ENCODE results near the gene RPS29.
"Not testable (repeated sequence)": the region's sequence is repeated elsewhere in the genome, so short reads cannot be mapped to it uniquely, and the experiment has no call there.

RPS29 gene

DNA sequence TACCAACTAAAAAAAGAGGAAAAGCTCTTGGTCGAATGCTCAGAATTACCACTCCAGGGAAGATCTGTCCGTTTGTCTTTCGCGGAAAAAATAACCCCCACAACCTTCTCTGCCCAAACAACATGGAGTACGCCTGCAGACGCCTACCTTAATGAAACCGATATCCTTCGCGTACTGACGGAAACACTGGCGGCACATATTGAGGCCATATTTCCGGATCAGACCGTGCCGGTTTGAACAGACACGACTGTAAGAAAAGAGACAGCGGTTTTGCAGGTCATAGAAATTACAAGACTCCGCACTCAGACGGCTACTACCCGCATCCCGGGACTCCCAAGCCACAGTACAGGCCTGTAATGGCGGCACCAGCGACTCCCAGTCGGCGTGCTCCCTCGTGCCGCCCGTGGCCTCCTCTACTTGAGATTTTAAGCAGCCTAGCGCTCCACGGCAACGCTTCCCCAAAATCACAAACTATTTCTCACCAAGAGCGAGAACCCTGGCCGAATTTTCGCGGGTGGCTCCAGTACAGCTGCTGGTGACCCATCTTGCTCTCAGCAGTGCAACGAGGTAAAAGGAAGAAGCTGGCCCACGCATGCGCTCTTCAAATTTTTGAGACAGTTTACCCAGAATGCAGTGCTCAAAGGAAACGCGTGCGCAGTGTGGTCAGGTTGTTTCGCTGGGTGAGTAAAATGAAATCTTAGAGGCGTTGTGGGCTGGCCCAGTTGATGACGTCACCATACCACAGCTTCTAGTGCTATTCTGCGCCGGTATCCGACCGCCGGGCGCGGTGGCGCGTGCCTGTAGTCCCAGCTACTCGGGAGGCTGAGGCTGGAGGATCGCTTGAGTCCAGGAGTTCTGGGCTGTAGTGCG is at the start of gene RPS29:
TSS of gene RPS29 (minus strand) at position 578 of the 870 bp plus-strand sequence. CDS start at position 544, 34 bp downstream.
- peak; percentile 96 to 100 for DNase-seq (ENCODE audit: low read depth in 2 of 2)

DNA sequence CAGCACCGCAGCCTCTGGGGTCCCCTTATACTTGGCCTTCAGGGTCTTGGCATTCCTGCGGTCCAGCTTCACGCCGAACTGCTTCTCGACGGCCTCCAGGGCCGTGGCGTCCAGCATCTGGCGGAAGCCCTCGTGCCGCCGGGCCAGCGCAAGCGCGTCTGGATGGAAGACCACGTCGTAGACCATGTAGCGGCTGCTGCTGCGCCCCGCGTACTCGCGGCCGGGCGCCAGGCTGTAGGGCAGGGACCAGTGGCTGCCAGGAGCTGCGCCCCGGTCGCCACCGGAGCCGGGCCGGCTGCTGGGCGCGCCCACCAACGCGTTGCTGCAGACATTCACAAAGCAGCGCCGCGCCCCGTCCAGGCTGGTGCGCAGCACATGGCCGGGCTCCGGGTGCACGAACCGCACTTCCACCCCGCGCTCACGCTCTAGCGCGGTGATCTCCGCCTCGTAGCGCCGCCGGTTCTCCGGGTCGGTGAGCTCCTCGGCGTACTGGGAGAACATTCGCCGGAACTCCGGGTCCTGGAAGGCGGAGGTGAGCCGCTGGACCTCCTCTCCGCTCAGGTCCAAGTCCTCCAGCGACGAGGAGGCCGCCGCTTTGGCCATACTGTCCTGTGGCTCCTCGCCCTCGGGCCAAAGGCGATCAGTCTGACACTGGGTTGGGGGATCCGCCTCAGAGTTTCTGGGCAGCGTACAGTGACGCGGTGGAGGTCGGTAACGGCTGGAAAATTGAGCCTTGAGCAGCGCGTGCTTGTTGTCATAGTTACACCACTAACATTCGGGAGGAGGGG is 48.6 kb upstream of the RPS29 start, which contains the start of gene DNAAF2:
TSS of gene DNAAF2 (minus strand) at position 698 of the 788 bp plus-strand sequence. CDS start at position 603, 95 bp downstream.
- peak; percentile 29 to 40 for DNase-seq (ENCODE audit: low read depth in 2 of 2)

DNA sequence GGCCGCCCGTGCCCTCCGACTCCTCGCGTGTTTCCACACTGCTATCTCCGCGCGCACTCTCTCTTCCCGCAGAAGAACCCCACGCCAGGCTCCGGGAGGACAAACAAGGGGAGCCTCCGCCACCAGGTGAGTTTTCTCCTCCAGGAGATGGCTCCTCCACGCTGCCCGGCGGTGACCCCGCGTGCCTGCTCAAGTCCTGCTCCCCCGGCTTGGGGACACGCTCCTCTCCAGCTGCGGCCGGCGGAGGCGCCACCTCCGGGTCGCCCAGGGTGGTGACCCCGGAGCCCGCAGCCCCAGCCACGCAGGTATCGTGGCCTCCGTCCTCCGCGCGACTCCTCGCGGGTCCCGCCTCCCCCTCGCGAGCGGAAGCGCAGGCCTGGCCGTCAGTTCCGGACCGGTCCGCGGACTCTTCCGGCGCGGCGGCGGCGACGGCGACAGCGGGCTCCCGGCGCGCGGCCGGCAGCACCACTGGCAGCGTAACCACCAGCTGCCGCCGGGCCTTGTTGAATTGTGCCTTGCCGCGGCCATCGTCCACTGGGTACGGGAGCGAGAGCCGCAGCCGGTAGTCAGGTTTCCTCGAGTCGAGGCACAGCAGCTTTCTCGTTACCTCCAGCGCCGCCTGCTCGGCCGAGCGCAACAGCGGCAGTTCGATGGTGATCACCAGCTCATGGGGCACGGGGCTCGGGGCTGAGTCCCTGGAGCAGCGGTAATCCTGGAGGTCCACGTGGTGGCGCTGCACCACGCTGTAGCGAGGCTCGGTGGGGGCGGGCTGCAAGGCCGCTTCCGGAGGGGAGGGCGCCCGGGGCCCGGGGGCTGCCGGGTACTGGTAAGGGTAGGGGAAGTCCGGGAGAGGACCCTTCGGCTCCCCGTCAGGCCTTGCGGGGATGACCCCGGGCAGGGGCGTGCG is 47.7 kb upstream of the RPS29 start:
- DNase-seq (ENCODE audit: low read depth in 2 of 2): peak; percentile 88 to 93

DNA sequence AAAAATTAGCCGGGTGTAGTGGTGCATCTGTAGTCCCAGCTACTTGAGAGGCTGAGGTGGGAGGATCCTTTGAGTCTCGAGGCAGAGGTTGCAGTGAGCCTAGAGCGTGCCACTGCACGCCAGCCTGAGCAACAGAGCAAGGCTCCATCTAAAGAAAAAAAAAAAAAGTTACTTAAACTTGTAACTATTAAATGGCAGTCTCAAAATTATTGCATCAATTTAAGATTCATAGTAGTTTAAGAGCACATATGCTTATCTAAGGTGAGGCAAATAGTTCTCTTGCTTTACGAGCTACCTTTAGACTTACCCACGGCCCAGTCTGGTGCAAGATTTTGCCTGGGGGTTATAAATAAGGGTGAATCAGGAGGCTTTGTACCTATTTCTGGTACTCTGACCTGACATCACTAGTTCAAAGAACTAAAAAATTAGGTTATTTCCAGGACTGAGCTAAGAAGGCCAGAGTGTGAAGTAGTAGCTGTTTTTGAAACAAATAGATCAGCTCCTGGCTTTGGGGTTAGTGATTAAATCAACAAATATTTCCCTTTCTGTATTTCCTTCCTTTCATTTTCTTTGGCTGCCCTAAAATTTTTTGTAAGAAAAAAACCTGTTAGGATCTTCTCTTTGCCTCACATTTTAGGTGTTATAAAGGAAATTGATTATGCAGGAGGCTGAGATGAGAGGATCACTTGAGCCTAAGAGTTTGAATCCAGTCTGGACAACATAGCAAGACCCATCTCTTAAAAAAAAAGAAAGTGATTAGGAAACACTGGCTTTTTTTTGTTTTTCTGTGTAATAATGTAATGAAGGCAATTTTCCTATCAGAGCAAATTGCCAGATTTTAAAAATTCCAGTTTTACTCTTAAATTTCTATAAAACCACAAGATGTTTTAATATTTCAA is 38.0 kb upstream of the RPS29 start:
- DNase-seq (ENCODE audit: low read depth in 2 of 2): no peak

DNA sequence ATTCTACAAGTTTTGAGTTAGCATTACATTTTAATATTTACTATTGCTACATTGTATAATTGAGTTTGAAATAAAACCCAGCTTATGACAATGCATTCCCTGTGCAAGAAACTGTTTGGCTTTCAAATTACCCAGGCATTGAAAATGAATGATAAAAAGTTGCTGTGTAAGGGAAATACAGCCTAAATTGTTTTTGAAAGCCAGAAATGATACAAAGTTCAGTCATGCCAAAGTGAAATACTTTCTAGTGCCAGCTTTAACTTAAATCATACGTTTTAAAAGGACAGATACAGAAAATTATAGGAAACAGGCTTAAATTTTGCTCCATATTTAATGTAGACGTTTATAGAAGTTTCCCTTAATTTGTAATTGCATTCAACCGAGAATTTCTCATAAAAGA is 37.2 kb upstream of the RPS29 start:
- no peak for DNase-seq (ENCODE audit: low read depth in 2 of 2)

DNA sequence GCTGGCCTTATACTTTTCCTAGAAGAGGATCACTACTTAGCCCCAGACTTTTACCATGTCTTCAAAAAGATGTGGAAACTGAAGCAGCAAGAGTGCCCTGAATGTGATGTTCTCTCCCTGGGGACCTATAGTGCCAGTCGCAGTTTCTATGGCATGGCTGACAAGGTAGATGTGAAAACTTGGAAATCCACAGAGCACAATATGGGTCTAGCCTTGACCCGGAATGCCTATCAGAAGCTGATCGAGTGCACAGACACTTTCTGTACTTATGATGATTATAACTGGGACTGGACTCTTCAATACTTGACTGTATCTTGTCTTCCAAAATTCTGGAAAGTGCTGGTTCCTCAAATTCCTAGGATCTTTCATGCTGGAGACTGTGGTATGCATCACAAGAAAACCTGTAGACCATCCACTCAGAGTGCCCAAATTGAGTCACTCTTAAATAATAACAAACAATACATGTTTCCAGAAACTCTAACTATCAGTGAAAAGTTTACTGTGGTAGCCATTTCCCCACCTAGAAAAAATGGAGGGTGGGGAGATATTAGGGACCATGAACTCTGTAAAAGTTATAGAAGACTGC is 35.9 kb upstream of the RPS29 start:
- DNase-seq (ENCODE audit: low read depth in 2 of 2): no peak

DNA sequence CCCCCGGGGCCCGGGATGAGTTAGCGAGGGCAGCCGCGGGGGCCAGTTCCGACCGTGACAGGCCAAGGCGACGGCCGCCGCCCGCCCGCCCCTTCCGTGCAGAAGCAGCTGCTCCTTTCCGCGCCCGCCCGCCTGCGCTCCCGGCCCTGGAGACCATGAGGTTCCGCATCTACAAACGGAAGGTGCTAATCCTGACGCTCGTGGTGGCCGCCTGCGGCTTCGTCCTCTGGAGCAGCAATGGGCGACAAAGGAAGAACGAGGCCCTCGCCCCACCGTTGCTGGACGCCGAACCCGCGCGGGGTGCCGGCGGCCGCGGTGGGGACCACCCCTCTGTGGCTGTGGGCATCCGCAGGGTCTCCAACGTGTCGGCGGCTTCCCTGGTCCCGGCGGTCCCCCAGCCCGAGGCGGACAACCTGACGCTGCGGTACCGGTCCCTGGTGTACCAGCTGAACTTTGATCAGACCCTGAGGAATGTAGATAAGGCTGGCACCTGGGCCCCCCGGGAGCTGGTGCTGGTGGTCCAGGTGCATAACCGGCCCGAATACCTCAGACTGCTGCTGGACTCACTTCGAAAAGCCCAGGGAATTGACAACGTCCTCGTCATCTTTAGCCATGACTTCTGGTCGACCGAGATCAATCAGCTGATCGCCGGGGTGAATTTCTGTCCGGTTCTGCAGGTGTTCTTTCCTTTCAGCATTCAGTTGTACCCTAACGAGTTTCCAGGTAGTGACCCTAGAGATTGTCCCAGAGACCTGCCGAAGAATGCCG is 35.1 kb upstream of the RPS29 start:
- peak in 1 of 2 experiments; percentile 52 for DNase-seq (ENCODE audit: low read depth in 2 of 2)

DNA sequence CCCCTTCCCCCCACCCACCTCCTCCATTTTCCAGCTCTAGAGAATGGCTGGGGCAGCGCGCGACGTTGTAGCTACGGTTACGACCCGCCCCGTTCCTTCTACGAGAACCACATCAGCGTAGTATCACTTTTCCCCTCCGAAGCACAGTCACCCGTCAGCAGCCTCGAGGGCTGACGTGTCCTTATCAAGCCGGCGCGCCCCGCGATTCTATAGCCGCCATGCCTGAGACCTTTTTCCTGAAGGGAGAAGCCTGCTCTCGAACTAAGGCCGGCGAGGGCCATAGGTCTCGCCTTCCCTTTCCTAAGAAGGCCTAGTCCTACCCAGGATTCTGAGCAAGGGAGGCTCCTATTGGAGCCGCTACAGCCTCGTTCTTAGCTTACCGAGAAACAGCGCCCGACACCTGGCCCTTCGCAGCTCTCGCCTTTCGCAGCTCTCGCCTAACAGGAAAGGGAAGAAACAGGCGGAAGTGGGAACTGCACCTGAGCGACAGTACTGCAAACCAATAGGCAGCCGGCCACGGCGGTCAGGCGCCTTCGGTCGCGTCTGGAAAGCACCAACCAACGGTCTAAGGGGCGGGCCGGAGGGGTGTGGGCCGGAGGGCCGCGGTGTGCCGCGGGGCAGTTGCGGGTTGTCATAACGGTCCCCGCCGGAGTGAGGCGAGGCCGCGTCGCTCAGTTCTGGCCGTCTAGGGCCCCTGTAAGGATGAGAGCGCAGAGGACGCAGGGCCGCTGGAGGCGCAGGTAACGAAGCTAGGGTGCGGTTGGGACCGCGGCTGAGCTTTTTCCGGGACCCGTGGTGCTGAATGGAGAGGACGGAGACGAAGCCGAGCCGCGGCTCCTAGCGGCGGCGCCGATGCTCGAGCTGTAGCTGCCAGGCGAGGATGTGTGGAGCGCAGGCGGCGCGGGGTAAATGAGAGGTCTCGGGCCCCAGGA is 34.3 kb upstream of the RPS29 start, which contains the start of the genes MGAT2 and RPL36AL:
TSS of gene MGAT2 (plus strand) at position 618 of the 932 bp plus-strand sequence. CDS start 470 bp downstream, outside the sequence.
TSS of gene RPL36AL (minus strand) at position 445 of the 932 bp plus-strand sequence. CDS start 1,522 bp downstream, outside the sequence.
- peak; percentile 91 to 93 for DNase-seq (ENCODE audit: low read depth in 2 of 2)

DNA sequence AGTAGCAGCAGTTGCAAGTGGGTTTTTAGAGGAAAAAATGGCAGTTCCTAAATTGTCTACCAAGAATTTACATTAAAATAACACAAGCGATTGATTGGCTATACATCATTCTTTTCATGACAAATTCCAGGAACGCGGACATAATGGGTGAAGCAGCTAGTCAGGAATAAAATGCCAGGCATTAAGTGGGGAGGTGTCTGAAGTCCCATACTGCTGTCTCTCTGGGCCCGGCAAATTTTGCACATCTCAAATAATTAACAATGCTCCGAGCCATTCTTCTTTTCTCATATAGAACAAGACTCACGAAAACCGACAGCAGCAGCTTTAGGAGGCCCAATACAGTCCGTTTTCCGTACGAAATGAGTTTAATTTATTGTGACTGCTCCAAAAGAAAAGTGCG is 33.5 kb upstream of the RPS29 start:
- DNase-seq (ENCODE audit: low read depth in 2 of 2): no peak

DNA sequence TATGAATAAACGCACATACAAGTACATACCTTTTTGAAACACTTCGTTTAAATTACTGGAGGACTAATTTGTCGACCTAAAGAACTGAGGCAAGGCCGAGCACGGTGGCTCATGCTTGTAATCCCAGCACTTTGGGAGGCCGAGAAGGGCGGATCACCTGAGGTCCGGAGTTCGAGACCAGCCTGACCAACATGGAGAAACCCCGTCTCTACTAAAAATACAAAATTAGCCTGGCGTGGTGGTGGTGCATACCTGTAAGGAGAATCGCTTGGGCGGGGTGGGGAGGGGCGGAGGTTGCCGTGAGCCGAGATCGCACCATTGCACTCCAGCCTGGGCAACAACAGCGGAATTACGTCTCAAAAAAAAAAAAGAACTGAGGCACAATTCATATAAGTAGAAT is 33.1 kb upstream of the RPS29 start:
- not testable (repeated sequence) for DNase-seq (ENCODE audit: low read depth in 2 of 2)

DNA sequence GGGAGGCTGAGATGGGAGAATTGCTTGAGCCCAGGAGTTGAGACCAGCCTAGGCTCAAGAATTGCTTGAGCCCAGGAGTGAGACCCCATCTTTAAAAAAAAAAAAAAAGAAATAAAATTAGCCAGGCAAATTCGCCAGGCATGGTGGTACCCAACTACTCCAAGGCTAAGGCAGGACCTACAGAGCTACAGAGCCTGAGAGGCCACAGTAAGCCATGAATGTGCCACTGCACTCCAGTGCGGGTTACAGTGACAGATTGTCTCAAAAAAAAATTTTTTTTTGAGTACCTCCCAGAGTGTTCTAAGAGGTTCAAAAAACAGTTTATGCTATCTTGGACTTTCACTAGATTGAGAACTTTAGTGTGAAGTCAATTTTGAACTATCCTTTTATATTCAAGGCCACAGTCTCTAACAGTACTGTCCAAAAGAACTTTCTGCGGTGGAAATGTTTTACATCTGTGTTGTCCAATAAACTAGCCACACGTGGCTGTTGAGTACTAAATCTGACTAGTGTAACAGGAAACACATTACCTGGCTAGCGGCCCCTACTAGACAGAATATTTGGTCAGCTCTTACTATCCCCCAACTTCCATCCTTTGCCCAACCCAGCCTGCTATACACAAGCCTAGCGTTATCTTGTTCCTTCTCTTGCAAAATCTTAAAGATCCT is 31.8 kb upstream of the RPS29 start:
- DNase-seq (ENCODE audit: low read depth in 2 of 2): no peak

DNA sequence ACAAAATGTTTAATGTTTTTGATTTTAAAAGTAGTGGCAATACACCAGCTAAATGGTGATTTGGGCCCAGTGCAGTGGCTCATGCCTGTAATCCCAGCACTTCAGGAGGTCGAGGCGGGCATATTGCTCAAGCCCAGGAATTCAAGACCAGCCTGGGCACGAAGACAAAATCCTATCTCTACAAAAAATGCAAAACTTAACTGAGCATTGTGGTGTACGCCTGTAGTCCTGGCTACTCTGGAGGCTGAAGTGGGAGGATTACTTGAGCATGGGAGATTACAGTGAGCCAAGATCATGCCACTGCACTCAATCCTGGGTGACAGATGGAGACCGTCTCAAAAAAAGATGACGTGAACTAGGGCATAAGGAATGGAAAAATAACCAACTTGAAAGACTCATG is 29.6 kb upstream of the RPS29 start:
- DNase-seq (ENCODE audit: low read depth in 2 of 2): no peak

DNA sequence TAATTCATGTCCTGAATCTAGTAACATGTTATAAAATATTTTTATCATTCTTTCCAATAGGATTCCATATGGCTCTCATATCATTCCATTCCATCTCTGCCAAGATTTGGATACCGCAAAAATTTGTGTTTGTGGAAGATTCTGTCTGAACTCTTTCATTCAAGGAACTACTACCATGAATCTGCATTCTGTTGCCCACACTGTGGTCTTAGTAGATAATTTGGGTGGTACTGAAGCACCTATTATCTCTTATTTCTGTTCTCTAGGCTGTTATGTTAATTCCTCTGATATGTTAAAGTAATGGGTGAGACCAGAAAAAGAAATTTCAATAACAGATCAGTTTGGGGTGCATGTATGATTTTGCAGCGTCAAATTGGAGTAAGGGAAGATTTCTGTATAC is 28.0 kb upstream of the RPS29 start:
- DNase-seq (ENCODE audit: low read depth in 2 of 2): no peak

DNA sequence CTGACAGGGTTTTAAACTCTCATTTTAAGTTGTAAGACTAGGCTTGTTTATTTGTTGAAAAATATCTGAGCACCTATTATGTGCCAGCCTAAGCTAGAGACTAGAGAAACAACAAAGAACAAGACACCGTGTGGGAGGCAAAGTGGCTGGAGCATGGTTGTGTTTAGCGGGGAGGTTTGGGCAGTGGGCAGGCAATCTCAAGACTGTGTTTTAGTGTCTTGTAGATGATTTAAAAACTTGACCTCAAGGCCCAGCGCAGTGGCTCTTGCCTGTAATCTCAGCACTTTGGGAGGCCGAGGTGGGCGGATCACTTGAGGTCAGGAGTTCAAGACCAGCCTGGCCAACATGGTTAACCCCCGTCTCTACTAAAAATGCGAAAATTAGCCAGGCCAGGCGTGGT is 26.5 kb upstream of the RPS29 start:
- no peak for DNase-seq (ENCODE audit: low read depth in 2 of 2)

DNA sequence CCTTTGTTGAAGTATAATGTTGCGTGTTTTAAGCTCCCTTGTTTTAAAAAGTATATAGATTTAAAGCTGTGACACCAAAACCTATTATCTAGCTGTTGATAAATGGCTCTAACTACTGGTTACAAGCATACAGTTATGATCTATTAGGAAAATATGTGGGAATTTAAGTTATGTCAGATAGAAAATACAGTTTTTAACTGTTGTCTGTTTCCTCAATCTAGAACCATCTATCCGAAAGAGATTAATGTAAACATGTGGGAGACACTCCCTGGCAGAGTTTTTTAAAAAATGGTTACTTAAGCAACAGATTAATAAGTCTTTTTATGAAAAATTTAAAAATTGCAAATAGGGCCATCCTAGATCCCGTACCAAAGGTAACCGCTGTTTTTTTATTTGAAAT is 26.1 kb upstream of the RPS29 start:
- no peak for DNase-seq (ENCODE audit: low read depth in 2 of 2)

DNA sequence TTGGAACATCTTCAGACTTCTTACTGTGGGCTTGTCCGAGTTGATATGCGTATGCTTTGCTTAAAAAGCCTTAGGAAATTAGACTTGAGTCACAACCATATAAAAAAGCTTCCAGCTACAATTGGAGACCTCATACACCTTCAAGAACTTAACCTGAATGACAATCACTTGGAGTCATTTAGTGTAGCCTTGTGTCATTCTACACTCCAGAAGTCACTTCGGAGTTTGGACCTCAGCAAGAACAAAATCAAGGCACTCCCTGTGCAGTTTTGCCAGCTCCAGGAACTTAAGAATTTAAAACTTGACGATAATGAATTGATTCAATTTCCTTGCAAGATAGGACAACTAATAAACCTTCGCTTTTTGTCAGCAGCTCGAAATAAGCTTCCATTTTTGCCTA is 21.4 kb upstream of the RPS29 start:
- no peak for DNase-seq (ENCODE audit: low read depth in 2 of 2)

DNA sequence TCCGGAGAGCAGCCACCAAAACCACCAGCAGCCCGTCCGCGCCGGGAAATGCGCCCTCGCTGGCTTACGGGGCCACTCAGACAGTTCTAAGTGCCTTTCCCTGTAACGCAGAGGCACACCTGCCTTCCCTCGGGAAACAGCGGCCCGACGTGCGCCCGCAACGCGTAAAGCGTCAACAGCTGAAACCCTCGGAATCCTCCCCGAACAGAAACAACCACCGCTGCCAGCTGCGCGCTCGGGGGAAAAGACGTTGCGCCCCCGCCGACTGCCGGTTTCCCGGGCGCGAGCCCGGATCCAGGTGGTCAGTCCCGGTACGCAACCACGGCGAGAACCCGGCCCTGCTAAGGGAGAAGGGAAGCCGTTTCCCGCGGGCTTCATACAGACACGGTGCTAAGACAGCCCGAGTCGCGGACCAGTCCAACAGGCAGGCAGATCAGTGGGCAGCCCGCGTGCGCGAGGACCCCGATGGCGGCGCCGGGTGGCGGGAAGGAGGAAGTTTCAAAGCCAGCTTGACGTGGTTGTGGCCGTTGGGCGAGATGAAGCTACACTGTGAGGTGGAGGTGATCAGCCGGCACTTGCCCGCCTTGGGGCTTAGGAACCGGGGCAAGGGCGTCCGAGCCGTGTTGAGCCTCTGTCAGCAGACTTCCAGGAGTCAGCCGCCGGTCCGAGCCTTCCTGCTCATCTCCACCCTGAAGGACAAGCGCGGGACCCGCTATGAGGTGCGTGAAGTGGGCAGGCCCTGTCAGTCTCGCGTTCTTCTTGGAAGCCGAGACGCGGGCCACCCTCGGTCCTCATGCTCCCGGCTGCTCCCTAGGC is 12.5 kb upstream of the RPS29 start, which contains the start of gene LRR1:
TSS of gene LRR1 (plus strand) at position 456 of the 816 bp plus-strand sequence. CDS start at position 537, 81 bp downstream.
- DNase-seq (ENCODE audit: low read depth in 2 of 2): peak; percentile 74 to 84

All from stimulated activated CD4-positive, alpha-beta T cell treated with anti-CD3 and anti-CD28 coated beads, Interleukin-12 subunit alpha, Interleukin-12 subunit beta, amount 100 ng/mL, for 24 hours (primary cell).